Activated CD4-positive, alpha-beta T cell treated with anti-CD3 and anti-CD28 coated beads, Interleukin-2, amount 50 U/mL, for 4 hours (primary cell): ENCODE measurements around the gene CSPG4.
"Not testable (repeated sequence)": the region's sequence is repeated elsewhere in the genome, so short reads cannot be mapped to it uniquely, and the experiment has no call there.

Source experiments
- DNase-seq, 2 experiments: peaks; one replicate each; pipeline ENCODE4 v3.0.0-alpha.2; 2020

CSPG4 gene

DNA sequence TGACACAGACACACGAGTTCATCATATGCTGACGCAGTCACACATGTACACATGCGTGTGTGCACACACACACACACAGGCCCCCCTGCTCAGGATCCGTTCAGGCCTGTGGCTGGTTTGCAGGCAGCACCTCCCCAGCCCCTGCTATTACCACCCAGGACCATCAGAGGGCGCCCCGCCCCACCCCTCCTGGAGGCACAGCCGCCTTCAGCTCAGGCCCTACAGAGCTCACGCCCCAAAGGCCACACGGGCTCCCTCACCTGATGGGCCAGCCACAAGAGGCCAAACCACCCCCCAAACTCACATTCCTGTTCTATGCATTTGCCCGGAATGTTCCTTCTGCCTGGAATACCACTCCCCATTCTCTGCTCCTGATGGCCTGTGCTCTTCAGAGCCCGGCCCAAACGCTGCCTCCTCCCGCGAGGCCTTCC, 26.4 kb downstream of the CSPG4 start:
- peak; percentile 68 to 75 for DNase-seq

DNA sequence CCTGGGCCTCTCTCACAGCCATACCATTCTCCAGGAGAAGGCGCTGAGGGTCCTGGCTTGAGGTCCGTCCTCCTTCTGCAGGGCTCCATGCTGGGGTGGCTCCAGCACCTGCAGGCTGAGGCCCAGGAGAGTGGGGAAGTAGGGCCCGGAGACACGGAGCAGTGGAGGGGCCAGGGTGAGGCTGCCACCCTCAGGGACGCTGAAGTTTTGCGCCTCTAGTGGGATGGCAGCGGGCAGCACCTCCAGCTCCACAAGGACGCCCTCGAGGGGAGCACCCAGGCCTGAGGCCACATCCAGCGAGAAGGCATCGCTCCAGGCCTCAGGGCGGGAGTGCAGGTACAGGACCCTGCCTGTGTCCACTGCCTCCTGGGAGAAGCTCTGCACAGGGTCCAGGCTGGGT, 27.5 kb downstream of the CSPG4 start:
- DNase-seq = no peak

- no peak for DNase-seq
These were observed 28.0 kb downstream of the CSPG4 start for GRCh38 chr15:75684648-75685047.

- peak; percentile 58 to 61 for DNase-seq
These were observed 28.9 kb downstream of the CSPG4 start for GRCh38 chr15:75683646-75684312.

DNA sequence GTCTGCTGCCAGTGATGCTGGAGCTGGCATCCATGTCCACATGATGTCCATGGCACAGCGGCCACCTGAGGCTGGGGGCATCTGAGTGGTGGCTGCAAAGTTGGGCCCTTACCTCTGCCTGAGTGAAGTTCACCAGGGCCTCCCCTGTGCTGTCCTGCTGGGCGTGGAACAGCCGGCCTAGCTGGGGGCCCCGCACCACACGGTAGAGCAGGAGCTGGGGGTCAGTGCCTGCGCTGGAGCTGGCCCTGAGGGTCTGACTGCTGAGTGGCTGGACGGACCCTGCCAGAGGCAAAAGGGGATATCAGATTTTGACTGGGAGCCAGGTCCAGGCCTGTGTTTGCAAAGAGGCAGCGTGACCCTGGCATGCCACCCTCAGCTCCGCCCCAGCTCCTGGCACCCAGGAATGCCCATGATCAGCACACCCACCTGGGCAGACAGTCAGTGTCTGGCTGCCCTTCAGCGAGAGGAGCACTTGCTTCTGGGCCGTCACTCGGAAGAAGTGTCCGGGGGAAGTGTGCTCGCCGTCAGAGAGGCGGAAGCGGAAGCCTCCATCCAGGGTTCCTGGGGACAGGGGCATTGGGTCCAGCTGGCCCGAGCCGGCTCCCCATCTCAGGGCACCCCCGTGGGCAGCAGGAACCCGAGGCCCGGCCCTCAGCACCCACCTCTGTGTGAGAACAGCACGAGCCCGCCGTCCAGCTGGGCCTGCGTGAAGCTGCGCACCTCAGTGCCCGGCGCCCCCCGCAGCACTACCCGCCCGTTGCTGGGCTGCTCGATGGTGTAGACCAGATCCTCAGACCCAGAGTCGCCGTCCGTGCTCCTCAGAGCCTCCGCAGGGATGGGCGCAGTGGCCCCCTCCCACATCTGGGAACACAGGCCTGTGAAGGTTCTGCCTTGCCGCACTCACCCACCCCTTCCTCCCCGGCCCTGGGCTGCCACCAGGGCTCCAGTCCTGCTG, 30.2 kb downstream of the CSPG4 start:
- DNase-seq = no peak

DNA sequence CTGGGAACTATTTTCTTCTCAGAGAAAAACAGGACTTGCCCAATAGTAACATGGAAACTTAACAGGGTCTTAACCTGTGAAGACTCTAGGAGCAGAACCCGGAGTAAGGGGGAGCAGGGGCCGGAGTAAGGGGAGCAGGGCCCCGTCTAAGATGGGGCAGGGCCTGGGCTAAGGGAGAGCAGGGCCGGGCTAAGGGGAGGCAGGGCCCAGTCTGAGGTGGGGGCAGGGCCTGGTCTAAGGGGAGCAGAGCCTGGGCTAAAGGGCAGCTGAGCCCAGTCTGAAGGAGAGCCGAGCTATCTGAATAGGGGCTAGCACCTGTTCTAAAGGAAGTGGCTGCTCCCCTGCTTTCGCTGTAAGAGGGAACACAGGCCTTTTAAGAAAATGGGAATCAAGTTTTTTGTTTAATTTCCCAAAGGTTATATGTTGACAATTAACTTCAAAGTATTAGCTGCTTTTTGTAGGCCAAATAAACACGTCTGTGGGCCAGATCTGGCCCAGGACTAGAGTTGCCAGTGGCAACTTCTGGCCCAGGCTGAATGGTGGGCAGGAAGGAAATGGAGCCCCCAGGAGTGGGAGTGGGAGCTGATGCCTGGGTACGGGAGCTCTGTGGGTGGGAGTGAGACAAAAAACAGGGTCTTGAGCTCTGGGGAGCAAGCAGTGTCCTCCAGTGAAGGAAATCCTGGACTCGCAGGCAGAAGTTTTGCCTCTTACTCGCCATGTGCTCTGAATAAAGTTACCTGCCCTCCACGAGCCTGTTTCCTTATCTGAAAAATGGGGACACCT, 32.5 kb downstream of the CSPG4 start:
- DNase-seq = no peak

GRCh38 chr15:75678324-75678690, 34.3 kb downstream of the CSPG4 start:
- not testable (repeated sequence) for DNase-seq

DNA sequence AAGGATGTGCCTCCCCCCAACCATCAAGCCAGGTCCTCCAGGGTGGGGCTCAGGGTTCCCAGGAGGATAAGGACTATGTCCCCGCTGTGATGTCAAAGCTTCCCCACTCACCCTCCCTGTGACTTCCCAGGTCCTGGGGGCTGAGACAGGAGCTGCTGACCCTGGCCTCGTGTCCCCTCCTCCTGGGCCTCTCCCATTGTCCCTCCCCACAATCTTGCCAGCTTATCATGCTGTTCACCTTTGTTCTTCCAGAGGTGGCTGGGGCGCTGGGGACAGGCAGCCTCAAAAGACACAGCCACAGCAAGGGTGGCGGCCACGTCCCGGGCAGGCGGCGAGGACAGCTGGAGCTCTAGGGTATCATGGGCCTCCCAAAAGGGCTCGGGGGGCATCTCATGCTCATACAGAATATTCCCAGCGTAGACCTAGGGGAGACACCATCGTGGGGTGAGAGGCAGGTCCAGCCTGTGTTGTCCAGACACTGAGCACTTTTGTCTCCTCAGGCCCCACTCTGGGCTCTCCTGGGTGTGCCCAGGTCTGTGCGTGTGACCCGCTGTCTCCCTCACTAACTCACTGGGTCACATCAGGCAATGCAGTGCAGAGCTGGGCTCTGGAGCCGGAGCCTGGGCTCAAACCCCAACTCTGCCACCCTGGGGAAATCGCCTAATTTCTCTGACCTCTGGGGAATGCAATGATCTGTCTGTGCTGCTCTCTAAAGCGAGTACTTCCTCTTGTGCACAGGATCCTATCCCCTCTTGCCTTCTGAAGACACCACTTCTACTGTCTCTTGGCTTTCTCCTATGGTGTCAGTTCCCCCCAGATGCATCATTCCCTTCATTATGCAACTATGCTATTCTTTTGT, 35.0 kb downstream of the CSPG4 start:
- no peak for DNase-seq

DNA sequence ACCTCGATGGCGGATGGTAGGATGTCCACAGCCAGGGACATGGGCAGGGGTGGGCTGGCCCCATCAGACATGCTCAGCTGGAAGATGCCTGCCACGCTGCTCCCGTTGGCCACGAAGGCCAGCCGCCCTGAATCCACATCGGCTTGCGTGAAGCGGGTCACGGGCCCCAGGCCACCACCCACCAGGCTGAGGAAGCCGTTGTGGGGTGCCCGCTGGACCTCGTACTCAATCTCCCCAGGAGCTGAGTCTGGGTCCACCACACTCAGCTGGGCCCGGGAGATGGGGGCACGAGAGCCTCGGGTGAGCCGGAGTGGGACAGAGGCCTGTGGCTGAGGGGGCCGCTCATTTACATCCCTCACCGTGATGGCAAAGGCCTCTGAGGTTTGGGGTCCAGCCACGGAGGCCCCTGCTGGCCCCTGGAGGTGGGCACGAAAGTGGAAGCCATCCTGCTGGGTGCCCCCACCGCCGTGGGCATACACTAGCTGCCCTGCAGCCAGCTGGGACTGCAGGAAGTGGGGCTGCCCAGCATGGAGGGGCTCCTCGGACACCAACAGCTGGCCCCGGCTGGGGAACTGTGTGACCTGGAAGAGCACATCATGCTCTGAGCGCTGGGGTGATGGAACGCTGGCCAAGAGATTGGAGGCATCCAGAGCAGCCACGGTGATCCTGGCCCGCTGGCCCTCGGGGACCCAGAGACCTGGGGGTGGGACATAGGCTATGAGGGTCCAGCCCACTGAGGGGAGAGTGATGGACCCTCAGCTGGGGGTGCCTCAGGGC, 35.8 kb downstream of the CSPG4 start:
- no peak for DNase-seq

- DNase-seq = no peak
These were observed 36.9 kb downstream of the CSPG4 start for GRCh38 chr15:75675579-75676404.

DNA sequence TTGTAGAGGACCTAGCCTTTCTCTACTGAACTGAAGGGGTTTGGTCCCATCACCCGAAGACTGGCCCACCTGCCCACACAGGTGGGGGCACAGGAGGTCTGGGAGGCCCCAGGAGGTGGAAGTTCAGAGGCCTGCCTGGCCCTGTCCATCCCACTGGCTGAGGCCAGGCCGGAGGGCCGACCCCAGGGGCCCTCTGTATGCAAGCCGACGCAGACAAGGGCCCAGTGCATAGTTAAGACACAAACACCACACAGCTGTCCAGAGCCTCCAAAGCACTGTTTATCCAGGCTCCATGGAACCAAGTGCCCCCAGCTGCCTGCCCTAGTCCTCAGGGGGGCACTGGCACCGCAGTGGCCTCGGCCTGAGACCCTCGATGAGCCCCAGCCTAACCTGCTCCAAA, 38.3 kb downstream of the CSPG4 start:
- DNase-seq = no peak

DNA sequence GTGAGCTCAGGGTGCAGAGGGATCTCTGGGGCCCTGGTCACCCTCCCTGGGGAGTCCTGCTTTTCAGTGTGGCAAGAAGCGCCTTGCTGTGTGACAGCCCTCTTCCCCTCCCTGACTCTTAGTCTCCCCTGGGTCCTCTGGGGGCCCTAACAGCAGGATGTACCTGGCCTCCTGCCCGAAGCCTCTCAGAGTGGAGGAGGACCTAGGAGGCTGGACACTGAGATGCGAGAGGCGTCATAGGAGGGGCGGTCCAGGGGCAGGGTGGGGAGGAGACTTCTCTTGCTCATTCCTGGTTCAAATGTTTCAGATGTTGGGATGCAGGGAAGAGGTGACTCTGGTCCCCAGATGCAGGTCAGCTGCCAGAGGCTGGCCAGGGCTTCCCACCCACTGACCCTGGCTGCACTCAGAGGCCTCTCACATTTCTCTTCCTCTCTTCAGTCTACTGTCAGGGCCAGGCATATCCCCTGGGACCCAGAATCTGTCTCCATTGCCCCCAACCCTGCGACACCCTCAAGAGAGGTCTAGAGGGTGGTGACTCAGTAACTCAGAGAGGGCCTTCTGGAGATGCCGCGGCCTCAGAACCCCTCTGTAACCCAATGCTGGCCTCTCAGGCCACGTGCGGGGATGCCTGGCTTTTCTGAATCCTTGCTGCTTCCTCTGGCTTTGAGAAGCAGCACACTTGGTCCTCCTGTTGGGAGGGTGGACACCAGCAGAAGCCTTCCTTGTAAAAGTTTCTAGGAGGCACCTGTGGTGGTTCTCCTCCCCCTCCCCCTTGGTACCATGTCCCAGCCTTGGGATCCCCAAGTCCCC, 39.0 kb downstream of the CSPG4 start:
- no peak for DNase-seq

- DNase-seq = no peak
These were observed 39.8 kb downstream of the CSPG4 start for GRCh38 chr15:75672646-75673425.

DNA sequence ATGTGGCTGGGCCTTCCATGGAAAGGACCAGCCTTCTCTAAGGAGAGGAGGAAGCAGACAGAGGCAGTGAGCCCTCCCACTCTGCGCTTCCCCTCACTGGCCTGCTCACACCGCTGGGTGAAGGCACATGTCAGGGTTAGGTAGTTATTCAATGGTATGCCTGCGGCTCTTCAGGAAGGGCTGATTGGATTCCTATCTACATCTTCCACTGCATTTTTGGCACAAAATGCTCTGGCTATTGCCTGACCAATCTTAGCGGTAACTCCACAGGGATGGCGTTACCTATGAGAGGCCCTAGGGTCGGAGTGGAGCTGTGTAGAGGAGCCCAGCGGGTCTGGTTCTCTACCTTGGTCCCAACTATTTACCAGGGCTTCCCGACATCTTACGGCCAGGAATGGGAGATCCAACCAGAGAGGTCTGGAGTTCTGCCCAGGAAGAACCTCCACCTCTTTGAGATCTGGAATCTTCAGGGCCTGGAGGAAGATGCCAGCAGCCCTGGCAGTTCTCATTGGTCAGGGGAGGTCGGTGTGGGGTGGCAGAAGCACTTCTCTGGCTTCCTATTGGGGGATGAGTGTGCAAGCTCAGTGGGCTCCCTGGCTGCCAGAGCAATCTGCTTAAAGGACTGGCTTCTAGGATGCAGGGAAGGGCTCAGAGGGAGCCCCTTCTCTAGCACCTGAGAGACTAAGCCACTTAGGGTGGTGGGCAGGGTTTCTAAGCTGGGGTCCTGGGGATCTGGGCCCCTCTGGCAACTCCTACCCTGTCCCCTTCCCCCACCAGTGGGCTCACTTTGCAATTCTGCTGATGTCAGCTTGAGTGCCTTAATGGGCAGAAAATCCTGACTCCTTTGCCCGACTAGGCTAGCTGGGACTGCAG, 40.7 kb downstream of the CSPG4 start:
- no peak for DNase-seq

GRCh38 chr15:75669879-75670212, 42.8 kb downstream of the CSPG4 start:
- DNase-seq = no peak

- DNase-seq = no peak
These were observed 43.3 kb downstream of the CSPG4 start for GRCh38 chr15:75669191-75669878.

DNA sequence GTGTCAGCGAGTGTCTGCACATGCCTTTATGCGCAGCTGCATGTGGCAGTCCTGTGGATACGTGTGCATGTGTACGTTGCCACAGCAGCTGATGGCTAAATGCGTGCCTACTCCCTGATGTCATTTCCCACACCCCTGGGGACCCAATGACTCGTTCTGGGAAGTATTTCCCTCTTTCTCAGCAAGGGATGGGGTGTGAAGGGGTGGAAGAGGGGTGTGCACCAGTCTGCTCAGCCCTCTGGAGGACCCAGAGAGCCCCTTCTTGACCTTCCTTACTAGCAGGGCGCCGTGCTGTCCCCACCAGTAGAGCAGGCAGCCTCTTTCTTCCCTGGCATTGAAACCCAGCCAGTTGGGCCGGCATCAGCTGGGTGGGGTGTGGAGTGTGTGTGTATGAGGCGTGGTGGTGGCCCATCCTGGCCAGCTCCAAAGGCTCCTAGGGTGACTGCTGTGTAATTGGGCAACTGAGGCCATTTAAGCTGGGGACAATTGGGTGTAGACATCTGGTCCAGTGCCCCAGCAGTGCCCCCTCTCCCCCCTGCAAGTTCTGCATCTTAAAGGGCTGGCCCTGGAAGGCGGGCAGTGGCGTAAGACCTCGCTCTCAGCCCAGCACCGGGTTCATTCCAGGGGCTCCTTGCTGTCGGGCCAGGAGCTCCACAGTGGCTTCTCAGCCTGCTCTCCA, 45.7 kb downstream of the CSPG4 start:
- DNase-seq = no peak
